ENCODE results near the gene PTRH2.
"Not testable (repeated sequence)": the region's sequence is repeated elsewhere in the genome, so short reads cannot be mapped to it uniquely, and the experiment has no call there.

PTRH2 gene

DNA sequence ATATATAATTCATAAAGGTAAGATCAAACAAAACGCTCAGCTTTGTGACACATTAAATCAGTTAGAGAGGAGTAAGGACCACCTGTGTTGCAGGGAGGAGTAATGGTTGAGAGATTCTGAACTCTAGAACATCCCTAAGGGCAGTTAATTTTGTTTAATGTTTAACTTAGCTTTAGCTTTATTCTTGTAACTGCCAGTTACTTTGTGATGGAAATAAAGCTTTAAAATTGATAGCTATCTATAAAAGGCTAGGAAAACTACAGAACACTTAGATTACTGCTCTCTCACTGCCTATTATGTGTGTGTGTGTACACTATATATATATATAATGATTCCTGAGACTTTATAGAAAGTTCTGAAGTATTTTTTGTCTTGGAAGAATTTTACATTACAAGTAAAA lies 37.8 kb downstream of the PTRH2 start:
- no peak for DNase-seq (ENCODE audit: low read depth)

DNA sequence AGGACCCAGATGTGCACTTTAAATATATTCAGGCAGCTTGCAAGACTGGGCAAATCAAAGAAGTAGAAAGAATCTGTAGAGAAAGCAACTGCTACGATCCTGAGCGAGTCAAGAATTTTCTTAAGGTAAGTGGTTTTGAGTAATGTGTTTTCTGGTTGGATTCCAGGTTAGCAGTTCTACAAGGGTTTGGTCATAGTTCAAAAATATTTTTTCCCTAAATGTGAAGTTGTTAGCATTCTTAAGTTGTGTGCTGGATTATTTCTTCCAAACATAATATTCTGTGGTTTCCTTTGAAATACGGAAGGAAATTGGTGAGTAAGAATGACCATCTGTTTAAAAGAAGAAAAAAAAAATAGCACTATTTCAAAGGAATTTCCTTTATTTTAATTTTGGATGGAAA lies 38.4 kb downstream of the PTRH2 start:
- no peak for DNase-seq (ENCODE audit: low read depth)

DNA sequence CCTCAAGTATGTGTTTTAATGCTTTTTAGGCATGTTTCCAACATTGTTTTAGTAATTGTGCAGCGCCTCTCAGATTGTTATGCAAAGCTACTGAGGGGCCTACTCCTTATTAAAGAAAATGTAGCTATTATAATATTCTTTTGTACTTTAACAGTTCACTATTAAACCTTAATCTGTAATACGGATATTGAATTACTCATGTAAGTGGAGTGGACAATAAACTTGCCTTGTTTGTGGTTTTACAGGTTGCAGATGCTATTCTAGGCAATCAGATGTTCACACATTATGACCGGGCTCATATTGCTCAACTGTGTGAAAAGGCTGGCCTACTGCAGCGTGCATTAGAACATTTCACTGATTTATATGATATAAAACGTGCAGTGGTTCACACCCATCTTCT lies 41.0 kb downstream of the PTRH2 start:
- no peak for DNase-seq (ENCODE audit: low read depth)

DNA sequence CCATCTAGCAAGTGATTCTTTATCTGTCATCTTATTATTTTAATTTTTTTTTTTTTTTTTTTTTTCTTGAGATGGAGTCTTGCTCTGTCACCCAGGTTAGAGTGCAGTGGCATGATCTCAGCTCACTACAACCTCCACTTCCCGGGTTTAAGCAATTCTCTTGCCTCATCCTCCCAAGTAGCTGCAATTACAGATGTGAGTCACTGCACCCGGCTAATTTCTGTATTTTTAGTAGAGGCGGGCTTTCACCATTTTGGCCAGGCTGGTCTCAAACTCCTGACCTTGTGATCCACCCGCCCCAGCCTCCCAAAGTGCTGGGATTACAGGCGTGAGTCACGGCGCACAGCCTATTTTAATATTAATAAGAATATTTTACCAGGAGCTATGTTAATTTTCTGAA lies 50.6 kb downstream of the PTRH2 start:
- DNase-seq (ENCODE audit: low read depth): not testable (repeated sequence)

DNA sequence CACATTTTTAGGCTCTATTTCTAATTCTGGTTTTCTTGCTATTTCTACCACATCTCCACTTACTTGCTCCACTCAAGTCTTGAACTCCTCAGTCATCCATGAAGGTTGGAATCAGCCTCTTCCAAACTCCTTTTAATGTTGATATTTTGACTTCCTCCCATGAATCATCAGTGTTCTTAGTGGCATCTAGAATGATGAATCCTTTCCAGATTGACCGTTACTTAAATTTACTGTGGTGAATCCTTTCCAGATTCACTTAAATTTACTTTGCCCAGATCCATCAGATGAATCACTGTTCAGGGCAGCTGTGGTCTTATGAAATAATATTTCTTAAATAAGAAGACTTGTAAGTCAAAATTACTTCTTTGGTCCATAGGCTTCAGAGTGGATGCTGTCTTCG lies 55.1 kb downstream of the PTRH2 start:
- no peak for DNase-seq (ENCODE audit: low read depth)

DNA sequence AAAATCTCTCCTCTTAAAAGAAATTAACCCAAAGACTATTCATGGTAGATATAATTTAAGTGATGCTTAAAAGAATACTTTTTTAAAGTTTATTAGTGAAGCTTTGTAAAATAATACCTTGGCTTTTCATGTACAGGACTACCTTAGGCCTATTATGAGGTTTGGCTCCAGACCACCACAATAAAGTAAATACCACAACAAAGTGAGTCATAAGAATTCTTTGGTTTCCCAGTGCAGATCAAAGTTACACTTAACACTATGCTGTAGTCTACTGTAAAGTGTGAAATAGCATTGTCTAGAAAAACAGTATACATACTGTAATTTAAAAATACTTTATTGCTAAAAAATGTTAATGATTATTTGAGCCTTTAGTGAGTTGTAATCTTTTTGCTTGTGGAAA lies 55.9 kb downstream of the PTRH2 start:
- DNase-seq (ENCODE audit: low read depth): no peak

DNA sequence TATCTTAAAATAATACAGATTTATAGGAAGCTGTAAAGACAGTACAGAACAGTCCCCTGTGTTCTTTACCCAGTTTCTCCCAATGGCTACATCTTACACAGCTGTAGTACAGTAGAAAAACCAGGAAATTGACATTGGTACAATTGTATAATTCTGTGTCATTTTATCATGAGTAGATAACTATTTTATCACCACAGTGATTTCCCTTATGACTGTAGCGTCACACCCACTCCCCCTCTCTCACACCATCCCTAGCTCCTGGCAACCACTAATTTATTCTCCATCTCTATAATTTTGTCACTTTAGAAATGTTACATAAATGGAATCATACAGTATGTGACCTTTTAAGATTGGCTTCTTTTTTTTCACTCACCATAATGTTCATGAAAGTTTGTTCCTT lies 56.6 kb downstream of the PTRH2 start:
- DNase-seq (ENCODE audit: low read depth): no peak

DNA sequence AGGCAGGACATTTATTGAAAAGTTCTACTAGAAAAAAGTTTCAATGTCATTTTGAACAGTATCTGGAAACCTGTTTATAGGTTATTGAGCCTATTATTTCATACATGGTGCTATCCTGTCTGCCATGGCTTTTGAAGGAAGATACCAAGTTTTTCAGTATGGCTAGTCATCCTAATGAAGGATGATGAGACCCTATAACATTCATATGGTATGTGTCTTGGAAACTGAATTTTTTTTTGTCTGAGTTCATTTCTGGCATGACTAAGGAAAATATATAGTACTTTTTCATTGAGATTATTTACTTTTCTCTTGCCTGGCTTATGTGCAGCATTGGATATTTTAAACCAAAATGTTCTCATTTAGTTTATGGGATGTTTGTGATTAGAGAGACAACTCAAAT lies 57.3 kb downstream of the PTRH2 start:
- DNase-seq (ENCODE audit: low read depth): no peak

Data from stimulated activated CD8-positive, alpha-beta memory T cell treated with anti-CD3 and anti-CD28 coated beads, Interleukin-15, amount 100 ng/mL, for 24 hours (primary cell).